ENCODE data around the gene CAPN14. TPM values are rescaled to one million over a fixed set of nuclear protein-coding genes. Genes with fewer than 3 reads are reported as not detected.

The CAPN14 gene
- total RNA-seq, 1 experiment from 2014 or later = not detected

DNA sequence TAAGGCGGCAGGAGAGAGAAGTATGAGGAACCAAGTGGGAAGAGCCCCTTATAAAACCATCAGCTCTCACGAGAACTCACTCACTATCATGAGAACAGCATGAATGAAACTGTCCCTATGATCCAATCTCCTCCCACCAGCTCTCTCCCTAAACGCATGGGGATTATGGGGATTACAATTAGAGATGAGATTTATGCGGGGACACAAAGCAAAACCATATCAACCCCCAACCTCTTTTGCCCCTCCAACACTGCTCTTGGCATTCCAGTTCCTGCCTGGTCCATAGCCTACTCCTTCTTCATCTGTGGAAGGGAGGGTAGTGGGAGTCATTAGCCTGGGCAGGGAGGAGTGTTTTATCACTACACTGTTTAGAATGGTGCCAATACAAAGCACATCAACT lies 15.3 kb upstream of the CAPN14 start:
- ChIA-PET CTCF (no interaction called here), POLR2A (ENCODE audit: unreplicated experiment) (no interaction called here)
- H3K4me3 ChIP-seq (ENCODE audit: low read length) = no peak overlapping the region
- H3K4me2 ChIP-seq (ENCODE audit: low read length) = no peak overlapping the region
- no peak overlapping the region for H3K9ac ChIP-seq (ENCODE audit: low read length)
- H3K27ac ChIP-seq (ENCODE audit: low read length) = no peak overlapping the region
- H4K20me1 ChIP-seq (ENCODE audit: low read length) = no peaks in the 10 kb centered on the region
- DNase-seq (no peak), ATAC-seq (no peak)
- intact Hi-C loops (cut with micrococcal nuclease) = loop anchor here (2.0 to 10.0 kb wide), 3 partner anchors 92 to 292 kb away; partner anchors contain the start of gene XDH
- no peaks in the 10 kb centered on the region for H3K36me3 ChIP-seq (ENCODE audit: low read depth, low read length)
- no peaks in the 10 kb centered on the region for H3F3A ChIP-seq (ENCODE audit: low read length, unreplicated experiment)
- no peaks in the 10 kb centered on the region for H3K9me2 ChIP-seq (replicated peaks; ENCODE audit: low read length)
- H3K79me2 ChIP-seq (ENCODE audit: low read length) = no peaks in the 10 kb centered on the region
- H3K4me1 ChIP-seq (ENCODE audit: insufficient read depth, low read length) = peaks cover 12% of the 10 kb centered on the region; the same call in 1 of the 2 replicates
- no peaks in the 10 kb centered on the region for H3K27me3 ChIP-seq (ENCODE audit: low read length)
- H3K9me3 ChIP-seq (ENCODE audit: low read length) = no peaks in the 10 kb centered on the region
- no peak overlapping the region for H2AFZ ChIP-seq (ENCODE audit: low read length)
- TF ChIP-seq EZH2phosphoT487 (IDR thresholded peaks at IDR 0.05; ENCODE audit: borderline replicate concordance, low read length) = no peak
- no peak for TF ChIP-seq EZH2 (IDR thresholded peaks at IDR 0.05; ENCODE audit: low read length, unreplicated experiment)
- TF ChIP-seq, protein P1, sequence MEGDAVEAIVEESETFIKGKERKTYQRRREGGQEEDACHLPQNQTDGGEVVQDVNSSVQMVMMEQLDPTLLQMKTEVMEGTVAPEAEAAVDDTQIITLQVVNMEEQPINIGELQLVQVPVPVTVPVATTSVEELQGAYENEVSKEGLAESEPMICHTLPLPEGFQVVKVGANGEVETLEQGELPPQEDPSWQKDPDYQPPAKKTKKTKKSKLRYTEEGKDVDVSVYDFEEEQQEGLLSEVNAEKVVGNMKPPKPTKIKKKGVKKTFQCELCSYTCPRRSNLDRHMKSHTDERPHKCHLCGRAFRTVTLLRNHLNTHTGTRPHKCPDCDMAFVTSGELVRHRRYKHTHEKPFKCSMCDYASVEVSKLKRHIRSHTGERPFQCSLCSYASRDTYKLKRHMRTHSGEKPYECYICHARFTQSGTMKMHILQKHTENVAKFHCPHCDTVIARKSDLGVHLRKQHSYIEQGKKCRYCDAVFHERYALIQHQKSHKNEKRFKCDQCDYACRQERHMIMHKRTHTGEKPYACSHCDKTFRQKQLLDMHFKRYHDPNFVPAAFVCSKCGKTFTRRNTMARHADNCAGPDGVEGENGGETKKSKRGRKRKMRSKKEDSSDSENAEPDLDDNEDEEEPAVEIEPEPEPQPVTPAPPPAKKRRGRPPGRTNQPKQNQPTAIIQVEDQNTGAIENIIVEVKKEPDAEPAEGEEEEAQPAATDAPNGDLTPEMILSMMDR (conservative IDR thresholded peaks at IDR 0.05; ENCODE audit: low read depth, low read length) = no peak
- no TSS peak for BruUV-seq (replicated peaks)

DNA sequence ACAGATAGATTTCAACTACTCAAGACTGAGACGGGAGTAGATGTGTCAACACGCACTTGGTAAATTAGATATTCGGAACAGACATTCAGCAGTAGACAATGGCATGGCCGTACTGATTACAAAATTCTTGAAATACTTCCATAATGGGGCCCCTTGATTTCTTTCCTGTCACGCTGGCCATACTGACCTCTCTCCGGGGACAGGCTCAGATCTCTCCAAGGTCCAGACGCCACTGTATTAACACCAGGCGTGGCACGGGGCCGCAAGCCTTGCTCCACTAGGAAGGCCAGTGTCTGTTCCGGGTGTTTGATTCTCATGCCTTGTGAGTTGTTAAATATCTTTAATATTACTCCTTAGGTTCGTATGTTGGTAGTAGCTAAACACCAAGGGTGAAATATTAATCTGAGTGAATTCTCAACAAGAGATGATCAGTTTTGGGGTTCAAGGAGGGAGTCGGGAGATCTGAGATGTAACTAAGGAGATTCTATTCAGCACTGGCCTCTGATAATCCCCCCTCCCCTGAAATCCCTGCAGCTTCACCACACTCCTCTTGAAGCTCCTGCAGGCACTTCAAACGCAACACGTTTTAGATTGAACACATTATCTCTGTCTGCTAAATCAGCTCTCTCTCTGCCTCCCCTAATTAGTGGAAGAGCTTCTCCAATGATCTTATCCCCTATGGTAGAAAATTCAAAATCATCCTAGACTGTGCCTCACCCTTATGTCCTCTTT lies 14.4 kb upstream of the CAPN14 start:
- Histone ChIP-seq H3K27ac (ENCODE audit: low read length) (no peak overlapping the region), H3K4me1 (ENCODE audit: insufficient read depth, low read length) (peaks cover 19% of the 10 kb centered on the region; the same call in 1 of the 2 replicates), H3K79me2 (ENCODE audit: low read length) (no peaks in the 10 kb centered on the region), H3K36me3 (ENCODE audit: low read depth, low read length) (no peaks in the 10 kb centered on the region), H3K4me3 (ENCODE audit: low read length) (no peak overlapping the region), H3K27me3 (ENCODE audit: low read length) (no peaks in the 10 kb centered on the region), H4K20me1 (ENCODE audit: low read length) (no peaks in the 10 kb centered on the region), H2AFZ (ENCODE audit: low read length) (no peak overlapping the region), H3F3A (ENCODE audit: low read length, unreplicated experiment) (no peaks in the 10 kb centered on the region), H3K9ac (ENCODE audit: low read length) (no peak overlapping the region), H3K4me2 (ENCODE audit: low read length) (no peak overlapping the region), H3K9me3 (ENCODE audit: low read length) (no peaks in the 10 kb centered on the region), H3K9me2 (replicated peaks; ENCODE audit: low read length) (no peaks in the 10 kb centered on the region)
- no peak for DNase-seq
- ChIA-PET CTCF (no interaction called here), POLR2A (ENCODE audit: unreplicated experiment) (no interaction called here)
- ATAC-seq = no peak
- no TSS peak for BruUV-seq (replicated peaks)
- TF ChIP-seq EZH2 (IDR thresholded peaks at IDR 0.05; ENCODE audit: low read length, unreplicated experiment) (no peak), EZH2phosphoT487 (IDR thresholded peaks at IDR 0.05; ENCODE audit: borderline replicate concordance, low read length) (no peak)
- TF ChIP-seq, protein P1 (conservative IDR thresholded peaks at IDR 0.05; ENCODE audit: low read depth, low read length) = no peak
- intact Hi-C loops (cut with micrococcal nuclease) = loop anchor here (2.0 to 10.0 kb wide), 3 partner anchors 93 to 293 kb away; partner anchors contain the start of gene XDH

DNA sequence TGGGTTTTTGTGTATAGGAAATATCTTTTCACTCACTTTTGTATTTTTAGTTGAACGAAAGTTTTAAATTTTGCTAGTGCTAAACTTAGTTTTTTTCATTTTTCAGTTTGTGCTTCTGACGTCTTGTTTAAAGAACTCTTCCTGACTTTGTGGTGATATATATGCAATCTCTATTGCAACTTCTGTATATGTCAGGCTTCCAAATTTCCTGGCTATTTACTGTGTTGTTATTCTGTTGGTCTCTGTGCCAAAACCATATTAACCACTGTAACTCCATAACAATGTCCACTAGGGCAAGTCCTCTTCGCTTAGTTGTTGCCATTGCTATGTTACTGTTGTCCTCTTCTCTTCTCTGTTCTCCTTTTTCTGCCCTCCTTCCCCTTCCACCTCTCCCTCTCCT lies 13.4 kb upstream of the CAPN14 start:
- H3K4me2 ChIP-seq (ENCODE audit: low read length) = no peak overlapping the region
- TF ChIP-seq, protein P1 (conservative IDR thresholded peaks at IDR 0.05; ENCODE audit: low read depth, low read length) = no peak
- no peak for TF ChIP-seq EZH2phosphoT487 (IDR thresholded peaks at IDR 0.05; ENCODE audit: borderline replicate concordance, low read length)
- no peak for TF ChIP-seq EZH2 (IDR thresholded peaks at IDR 0.05; ENCODE audit: low read length, unreplicated experiment)
- ChIA-PET CTCF (no interaction called here), POLR2A (ENCODE audit: unreplicated experiment) (no interaction called here)
- H3K27me3 ChIP-seq (ENCODE audit: low read length) = no peaks in the 10 kb centered on the region
- intact Hi-C loops (cut with micrococcal nuclease) = loop anchor here (10.0 kb wide), 2 partner anchors 184 to 294 kb away; partner anchors contain the start of gene XDH
- no peak overlapping the region for H3K4me3 ChIP-seq (ENCODE audit: low read length)
- no peaks in the 10 kb centered on the region for H3K36me3 ChIP-seq (ENCODE audit: low read depth, low read length)
- H3K9me2 ChIP-seq (replicated peaks; ENCODE audit: low read length) = no peaks in the 10 kb centered on the region
- H2AFZ ChIP-seq (ENCODE audit: low read length) = no peak overlapping the region
- peaks cover 25% of the 10 kb centered on the region; the same call in 1 of the 2 replicates for H3K4me1 ChIP-seq (ENCODE audit: insufficient read depth, low read length)
- no peak overlapping the region for H3K9ac ChIP-seq (ENCODE audit: low read length)
- BruUV-seq (replicated peaks) = no TSS peak
- H3K79me2 ChIP-seq (ENCODE audit: low read length) = no peaks in the 10 kb centered on the region
- no peaks in the 10 kb centered on the region for H3K9me3 ChIP-seq (ENCODE audit: low read length)
- ATAC-seq = no peak
- DNase-seq = no peak
- no peaks in the 10 kb centered on the region for H4K20me1 ChIP-seq (ENCODE audit: low read length)
- H3K27ac ChIP-seq (ENCODE audit: low read length) = no peak overlapping the region
- no peaks in the 10 kb centered on the region for H3F3A ChIP-seq (ENCODE audit: low read length, unreplicated experiment)

All from PC-3 (cell line).